Measurements from ENCODE around the gene TEX30.

TEX30 gene

DNA sequence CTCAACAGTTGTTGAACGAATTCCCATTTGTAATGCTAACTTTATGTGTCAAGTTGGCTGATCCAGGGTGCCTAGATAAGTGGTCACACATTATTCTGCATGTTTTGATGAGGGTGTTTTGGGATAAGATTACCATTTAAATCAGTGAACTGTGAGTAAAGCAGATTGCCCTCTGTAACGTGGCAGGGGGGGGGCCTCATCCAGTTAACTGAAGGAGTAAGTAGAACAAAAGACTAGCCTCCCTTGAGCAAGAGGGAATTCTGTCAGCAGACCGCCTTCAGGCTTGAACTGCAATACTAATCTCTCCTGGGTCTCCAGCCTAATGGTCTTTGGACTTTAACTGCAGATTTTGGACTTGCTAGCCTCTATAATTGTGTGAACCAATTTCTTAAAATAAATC, 4.2 kb upstream of the TEX30 start:
- DNase-seq = no peak

DNA sequence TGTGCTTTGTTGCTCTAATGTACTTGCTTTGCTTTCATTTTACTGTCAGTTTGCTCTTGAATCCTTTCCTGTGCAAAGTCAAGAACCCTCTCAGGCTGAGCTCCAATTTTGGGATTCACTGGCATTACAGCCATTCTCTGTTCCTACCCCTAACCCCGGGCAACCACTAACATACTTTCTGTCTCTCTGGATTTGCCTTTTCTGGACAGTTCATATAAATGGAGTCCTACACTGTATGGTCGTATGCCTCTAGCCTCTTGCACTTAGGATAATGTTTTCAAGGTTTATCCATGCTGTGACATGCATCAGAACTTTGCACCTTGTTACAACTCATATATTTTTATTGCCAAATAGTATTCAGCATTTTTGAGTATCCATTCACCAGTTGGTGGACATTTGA, 2.7 kb upstream of the TEX30 start:
- DNase-seq = no peak

DNA sequence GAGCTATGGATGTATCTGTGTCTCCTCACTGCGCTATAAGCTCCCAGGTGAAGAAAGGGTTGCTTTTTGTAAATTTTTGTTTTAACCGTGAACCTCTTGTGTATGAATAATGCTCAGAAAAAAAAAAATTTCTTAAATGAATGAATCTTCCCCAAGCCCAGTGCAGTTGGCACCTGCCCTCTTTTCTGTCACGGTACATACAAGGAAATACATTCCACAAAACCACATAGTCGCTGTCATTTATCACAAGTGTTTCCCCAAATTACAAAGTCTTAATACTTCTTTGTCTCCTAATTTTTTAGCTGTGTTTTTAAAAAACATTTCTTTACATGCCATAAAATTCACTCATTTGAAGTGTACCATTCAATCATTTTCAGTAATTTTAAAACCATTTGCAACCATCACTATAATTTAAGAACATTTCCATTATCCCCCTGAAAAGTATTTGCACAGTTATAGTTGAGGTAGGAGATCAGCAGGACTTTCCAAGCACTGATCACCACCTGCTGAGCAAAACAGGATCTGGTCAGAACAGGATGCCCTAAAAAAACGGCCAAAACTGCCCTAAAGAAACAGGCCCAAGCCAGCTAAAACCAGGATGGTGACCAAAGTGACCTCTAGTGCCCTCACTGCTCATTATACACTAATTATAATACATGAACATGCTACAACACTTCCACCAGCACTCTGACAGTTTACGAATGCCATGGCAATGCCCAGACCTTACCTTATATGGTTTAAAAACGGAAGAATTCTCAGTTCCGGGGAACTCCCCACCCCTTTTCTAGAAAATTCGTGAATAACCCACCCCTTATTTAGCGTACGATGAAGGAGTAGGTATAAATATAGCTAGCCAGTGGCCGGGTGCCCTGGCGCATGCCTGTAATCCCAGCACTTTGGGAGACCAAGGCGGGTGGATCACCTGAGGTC, 1.3 kb upstream of the TEX30 start:
- peak; percentile 53 for DNase-seq

DNA sequence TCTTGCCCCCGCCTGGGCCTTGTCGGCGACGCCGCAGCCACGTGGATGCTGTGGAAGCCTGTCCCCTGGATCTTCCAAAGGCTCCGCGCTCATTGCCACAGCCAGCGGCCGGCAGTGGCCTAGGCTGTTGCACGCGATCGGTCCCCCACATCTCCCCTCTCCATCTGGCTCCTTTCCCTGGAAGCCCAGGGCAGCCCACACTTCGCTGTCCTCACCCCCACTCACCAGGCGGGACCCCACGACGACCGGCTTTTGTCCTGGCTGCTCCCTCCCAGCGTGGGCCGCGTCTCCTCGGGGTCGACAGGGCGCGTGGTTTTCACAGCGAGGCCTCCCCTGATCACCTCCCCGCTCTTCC, 605 bp upstream of the TEX30 start:
- DNase-seq = no peak

DNA sequence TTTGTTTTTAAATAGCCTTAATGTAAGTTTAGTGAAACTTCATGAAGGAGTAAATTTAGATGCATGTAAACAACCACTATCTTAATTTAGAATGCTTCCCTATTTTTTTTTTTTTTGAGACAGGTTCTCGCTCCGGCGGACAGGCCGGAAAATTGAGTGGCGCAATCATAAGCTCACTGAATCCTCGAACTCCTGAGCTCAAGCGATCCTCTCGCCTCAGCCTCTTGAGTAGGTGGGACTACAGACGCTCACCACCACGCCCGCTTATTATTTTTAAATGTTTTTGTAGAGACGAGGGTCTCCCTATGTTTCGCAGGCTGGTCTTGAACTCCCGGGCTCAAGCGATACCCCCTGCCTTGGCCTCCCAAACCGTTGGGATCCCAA, 1.6 kb downstream of the TEX30 start:
- no peak for DNase-seq

DNA sequence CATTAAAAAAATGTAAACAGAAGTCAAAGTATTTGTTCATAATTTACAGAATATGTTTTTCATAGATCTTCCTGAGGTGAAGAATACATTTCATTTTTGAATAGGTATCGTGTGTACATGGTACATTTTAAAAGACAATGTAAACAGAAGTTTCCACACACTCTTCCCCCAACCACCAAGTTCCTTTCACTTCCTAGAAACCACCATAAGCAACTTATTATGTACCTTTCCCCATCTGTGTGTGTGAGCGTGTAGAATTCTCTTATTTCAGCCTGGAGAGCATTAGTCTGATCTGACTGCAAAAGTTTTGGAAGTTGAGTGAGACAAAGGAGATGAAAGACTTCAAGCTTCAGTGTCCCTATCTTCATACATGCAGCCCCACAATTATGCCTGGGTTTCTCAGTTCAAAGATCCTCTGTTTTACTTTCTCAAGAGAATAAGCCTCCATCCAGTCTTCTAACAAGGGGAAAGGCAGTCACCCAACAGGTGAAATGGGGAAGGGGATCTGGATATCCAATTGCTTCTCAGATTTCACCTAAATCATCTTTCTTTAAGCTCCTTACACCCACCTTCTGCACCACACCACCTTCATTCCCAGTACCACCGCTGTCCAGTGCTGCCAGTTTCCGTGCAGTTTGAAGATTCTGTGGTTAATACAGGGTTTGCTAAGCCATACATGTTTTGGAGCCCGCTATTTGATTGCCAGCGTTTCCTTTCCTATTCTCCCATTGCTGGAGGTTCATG, 2.1 kb downstream of the TEX30 start:
- peak; percentile 30 for DNase-seq

DNA sequence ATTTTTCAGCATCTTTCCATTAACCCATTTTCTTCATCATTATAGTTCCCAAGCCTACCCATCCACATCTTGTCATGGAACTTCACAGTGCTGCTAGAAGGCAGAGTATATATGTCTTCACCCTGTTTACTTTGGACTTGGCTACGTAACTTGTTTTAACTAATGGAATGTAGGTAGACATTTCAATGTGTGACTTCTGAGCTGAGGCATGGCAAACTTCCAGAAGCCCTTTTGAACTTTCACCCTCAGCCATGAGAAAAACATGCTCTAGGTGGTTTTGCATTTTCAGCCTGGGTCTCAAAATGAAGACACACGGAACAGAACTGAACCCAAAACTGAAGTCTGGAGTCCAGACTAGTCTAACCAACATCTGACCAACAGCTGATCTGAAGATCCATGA, 3.2 kb downstream of the TEX30 start:
- DNase-seq = no peak

DNA sequence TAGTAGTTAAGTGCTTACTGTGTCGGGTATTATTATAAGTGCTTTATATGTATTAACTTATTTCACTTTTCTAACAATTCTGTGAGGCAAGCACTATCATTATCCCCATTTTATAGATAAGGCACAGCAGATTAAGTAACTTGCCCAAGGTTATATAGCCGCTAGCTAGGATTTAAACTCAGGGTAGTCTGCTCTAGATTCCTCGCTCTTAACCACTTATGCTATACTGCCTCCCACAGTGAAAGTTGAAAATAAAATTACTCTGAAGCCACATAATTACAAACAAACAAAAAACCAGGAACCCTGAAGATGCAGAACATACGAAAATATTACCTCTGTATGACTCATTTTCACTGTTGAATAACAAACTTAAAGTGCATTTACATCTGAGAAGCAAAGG, 3.9 kb downstream of the TEX30 start:
- peak; percentile 40 for DNase-seq

DNA sequence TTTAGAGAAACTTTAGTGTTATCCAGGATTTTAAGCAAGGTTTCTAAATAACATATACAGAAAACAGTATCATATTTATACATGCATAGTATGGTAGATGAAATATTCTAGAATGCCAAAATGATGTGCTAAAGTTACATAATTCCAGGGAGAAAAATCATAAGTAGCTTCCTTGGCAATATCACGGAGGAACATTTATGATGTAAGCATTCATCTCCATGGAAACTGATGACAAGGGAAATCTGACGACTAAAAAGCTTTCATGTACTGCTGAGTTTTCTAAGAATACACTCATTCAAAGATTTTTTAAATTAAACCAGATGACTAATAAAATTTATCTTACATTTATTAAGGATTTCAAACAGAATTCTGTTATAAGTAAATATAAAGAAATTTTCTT, 4.7 kb downstream of the TEX30 start:
- DNase-seq = no peak

DNA sequence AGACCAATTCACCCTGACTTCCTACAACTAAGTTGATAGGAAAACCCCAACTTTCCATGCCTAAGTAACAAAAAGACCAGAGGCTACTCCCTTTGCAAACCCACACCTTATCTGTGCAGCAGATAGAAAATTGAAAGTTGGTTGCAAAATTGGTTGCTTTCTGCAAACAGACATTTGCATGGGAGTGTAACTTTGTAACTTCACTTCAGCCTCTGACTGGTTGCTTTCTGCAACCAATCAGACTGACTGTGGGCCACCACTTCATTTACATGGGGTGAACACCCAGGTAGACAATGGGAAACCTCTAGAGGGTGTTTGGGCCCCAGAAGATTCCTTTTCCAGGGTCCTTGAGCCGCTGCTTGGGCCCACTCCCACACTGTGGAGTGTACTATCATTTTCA, 9.8 kb downstream of the TEX30 start:
- DNase-seq = no peak

DNA sequence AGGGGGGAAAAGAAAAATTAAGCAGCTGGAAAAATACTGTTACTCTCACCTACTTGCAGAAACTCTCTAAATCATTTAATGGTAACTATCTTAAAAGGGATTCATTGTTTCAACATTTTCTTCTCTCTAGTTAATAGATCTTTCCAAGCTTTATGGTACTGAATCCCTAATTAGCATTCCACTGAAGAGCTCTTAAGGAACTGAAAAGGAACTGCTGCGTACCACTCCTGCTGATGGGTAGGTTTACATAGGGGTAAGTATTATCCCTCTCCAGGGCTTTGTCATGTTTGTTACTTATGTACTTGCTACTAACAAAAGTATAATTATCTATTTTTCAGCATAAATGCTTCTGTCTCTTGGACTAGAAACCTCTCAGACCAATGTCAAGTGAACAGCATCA, 12.5 kb downstream of the TEX30 start:
- DNase-seq = no peak

DNA sequence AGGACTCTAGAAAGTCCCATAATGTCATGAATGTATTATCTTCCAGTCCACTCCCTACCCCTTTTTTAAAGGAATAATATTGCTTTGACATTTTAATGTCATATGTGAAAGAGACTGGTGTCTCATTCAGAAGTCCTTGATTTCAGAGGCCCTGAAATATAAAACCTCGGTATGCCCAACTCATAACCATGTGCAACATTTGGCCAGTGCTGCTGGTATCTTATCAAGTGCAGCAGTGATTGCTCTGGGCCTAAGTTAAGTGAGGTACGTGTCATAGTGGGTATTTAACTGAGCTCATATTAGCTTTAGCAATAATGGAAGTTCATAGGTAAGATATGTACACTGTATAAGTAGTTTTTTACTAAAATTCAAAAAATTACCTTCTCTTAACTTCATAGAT, 14.7 kb downstream of the TEX30 start:
- DNase-seq = no peak

DNA sequence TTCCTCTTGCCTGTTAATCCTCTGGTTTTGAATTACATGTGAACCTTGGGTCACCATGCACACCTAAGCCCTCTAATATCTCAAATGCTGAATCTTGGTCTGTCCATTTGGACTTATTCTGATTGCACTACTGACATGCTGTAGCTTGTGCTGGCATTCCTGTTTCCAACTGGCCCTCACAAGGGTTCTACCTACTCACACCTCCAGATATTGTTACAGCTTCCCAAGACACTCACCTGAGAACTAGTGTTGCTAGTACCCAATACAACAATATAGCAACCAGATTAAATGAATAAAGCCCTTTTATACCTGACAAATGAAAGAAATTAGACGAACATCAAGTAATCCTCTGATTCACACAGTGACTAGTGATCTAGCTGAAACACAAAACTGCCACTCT, 16.6 kb downstream of the TEX30 start:
- DNase-seq = no peak

DNA sequence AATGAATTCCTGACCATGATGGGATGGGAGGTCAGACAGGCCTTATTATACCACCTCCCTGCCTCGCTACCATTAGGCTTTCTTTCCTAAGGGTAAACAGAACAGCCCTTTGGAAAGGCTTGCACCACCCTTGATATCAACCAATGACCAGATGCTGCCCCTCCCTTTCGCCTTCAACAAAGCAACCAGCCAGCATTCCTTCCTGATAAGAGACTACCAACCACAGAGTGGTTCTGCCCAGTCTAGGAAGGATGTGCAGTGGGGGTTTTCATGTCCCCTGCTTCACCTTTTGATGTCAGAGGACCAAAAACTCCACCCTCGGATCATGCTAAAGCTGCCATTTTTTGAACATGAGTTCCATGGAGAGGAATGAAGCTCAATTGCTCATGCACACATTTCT, 21.7 kb downstream of the TEX30 start:
- DNase-seq = peak; percentile 65

DNA sequence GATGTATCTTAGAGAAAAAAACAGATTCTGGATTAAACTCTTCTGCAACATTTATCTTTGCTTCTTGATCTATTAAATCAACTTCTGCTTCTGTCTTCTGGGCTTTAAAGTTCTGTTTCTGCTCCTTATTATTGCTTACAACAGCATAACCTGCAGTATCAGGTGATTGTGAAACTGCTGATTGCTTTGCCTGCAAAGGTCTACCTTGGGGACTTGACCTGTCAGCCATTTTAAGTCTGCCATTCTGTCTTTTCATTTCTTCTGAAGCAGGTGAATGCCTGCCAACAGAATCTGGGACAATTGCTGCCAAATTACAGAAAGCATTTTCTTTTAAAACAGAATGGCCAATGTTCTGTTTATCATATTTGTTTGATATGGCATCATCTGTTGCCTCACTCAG, 31.1 kb downstream of the TEX30 start:
- no peak for DNase-seq

DNA sequence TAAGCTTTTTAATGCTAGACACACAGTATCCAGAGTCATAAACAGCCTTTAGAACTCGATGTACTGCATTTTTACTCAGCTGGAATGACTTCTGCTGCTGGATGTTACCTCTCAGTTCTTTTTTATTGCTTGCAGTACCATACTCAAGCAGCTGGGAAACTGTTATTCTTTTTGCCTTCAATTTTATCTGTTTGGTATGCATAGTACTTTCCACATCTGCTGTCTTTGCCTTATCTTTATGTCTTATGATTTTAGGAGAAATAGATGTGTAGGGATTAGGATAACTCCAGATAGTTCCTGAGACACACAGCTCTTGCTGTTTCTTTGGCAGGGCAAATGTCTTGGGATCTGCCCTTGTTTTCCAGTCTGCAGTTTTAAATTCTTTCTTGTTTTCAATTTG, 31.5 kb downstream of the TEX30 start:
- DNase-seq = no peak

DNA sequence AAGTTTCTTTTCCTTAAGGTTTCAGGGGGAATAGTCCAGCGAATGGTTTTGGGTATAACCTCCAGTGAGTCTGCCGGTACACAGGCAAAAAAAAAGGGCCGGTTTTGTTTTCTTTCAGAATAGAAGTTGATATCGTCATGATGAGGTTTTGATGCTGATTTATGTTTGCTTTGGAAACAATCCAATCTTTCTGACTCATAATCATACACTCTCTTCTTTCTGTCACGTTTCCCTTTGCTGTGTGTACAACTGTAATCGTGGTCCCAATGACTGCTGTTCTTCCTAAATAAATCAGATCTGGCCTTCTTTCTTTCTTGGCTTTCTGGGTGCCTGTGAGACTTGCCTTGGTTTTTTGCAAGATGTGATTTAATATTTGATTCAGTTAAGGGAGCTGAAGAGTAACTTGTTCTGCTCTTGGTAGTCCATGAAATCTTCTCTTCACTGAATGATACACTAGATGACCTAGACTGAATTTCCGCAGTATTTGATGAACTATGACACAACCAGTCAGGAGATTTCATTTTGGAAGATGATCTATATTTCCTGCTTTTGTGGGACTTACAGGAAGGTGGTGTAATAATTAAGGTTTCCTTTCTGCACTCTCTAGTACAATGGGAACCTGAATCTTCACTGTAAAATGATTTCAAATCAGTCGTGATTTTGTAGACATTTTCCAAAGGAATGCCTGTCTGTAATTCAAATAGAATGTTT, 43.9 kb downstream of the TEX30 start:
- peak; percentile 47 for DNase-seq

DNA sequence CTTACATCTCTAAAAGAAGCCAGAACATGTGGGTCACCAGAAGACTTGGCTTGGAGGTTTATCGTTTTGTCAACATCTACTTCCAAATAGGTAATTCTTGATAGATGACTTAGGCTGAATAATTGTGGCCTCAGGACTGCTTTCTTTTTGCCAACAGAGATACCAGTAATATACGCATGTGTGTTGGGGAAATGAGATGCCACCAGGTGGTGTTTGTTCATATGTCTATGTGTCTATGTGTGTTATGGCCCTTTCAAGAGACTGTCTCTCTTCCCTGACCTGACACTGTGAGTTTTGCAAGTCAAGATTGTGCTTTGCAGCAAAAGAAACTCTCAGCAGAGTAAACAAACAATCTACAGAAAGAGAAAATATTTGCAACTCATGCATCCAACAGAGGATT, 47.2 kb downstream of the TEX30 start:
- peak; percentile 66 for DNase-seq

DNA sequence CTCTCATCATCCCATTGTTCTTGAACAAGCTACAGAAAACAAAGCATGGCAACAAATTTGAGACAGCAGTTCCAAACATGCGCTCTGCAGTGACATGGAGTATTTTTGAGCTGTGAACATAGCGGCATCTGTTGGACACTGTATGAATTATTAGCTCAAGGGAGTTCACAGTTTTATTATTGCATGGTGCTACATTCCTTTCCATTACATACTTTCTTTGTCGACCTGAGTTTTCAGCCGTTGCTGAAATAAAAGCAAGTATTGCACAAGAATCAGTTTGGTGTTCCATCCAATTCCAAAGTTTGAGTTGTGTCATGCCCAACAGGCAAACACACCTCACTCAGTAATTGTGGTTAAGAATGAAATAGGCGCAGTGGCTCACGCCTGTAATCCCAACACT, 48.7 kb downstream of the TEX30 start:
- DNase-seq = peak; percentile 64

DNA sequence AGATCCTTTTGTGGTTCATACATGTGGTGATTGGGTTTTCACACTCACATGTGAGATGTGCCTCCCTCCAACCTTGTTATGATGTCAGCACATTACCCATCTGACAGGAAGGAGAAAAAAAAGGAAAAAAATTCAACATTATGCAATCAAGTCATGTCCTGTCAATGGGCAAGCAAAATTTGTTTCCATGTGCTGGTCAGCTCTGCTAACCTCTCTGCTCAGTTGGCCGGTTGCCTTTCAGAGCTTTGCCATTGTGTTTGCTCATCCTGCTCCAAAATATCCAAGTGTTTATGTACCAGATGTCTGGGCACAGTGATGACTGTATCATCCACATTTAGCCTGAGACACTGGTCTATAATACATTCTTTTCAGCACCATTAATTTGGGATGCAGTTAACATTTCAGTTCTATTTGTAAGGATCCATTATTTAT, 51.8 kb downstream of the TEX30 start:
- DNase-seq = no peak

DNA sequence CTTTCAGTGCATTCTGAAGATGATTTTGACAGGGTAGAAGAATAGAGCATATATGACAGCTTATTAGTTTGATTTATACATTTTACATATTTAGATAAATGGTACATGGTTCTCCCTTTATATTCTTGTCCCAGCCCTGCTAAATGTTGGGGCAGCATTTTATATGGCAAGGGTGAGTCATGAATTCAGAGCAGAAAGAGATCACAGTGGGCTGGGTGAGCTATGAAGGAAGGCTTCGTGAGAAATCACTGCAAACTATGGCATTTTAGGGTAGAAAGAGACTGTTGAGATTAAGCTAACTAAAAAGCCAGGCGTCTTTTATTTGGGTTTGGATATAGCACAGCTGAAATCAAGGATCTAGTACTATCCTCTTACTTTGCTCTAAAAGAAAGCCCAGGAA, 54.8 kb downstream of the TEX30 start:
- no peak for DNase-seq

Data from hematopoietic multipotent progenitor cell treated with erythropoietin and hydrocortisone succinate and interleukin-3 and kit ligand, for 4 days (in vitro differentiated cells).